Upper lobe of right lung (tissue), 1 donor: ENCODE results near the gene ZNF592. TPM values are rescaled to one million over a fixed set of nuclear protein-coding genes. Genes with fewer than 3 reads are reported as not detected.

Experiments
- ATAC-seq: fragments of 200-7000 bp; cut with Tn5 transposase; one replicate; pipeline ENCODE4 v1.9.1; 2020; ENCODE audit warnings: mild to moderate bottlenecking, moderate library complexity
- DNase-seq: peaks from one replicate; pipeline ENCODE4 v3.0.0-alpha.2; 2020
- H3K27ac ChIP-seq: fragments of 200-600 bp; one replicate; pipeline ENCODE4 v1.8.0; 2022
- H3K27me3 ChIP-seq: fragments of 200-600 bp; one replicate; pipeline ENCODE4 v1.8.0; 2022; ENCODE audit warnings: mild to moderate bottlenecking
- H3K36me3 ChIP-seq: fragments of 200-600 bp; one replicate; pipeline ENCODE4 v1.8.0; 2022
- H3K4me1 ChIP-seq: fragments of 200-600 bp; one replicate; pipeline ENCODE4 v1.8.0; 2022
- H3K4me3 ChIP-seq: fragments of 200-600 bp; one replicate; pipeline ENCODE4 v1.8.0; 2022; ENCODE audit warnings: mild to moderate bottlenecking
- H3K9me3 ChIP-seq: fragments of 200-600 bp; one replicate; pipeline ENCODE4 v1.8.0; 2022
- CTCF ChIP-seq: fragments of 200-600 bp; IDR thresholded peaks from one replicate; pipeline ENCODE4 v1.8.0; 2022; ENCODE audit warnings: antibody characterized with exemption
- intact Hi-C: fragments of 100-400 bp; cut with DNase I; formaldehyde crosslinking; loops from one replicate; pipeline ENCODE4 v1.11.0; 2022
- total RNA-seq: library from RNA; stranded (reverse); fragmentation: NEBNext Ultra II Directional; extraction: Animal tissue kit (Norgen Biotek cat#: 25700); gene quantifications from one replicate; pipeline ENCODE4 v1.2.1, GENCODE V29; 2021
- donor health status: DM: no; HTN: yes; CAD: no; lungs with severe emphysema.

ZNF592 gene
- total RNA-seq, 1 donor from 2014 or later: 33.3 TPM

GRCh38 chr15:84855765-84856164 is 107.4 kb downstream of the ZNF592 start:
- DNase-seq (no peak), ATAC-seq (no peak)
- intact Hi-C loops: no loop called here
- H3K27ac ChIP-seq: no peak overlapping the region
- TF ChIP-seq CTCF: no peak
- no peaks in the 10 kb centered on the region for H3K4me1 ChIP-seq
- no peaks in the 10 kb centered on the region for H3K36me3 ChIP-seq
- H3K4me3 ChIP-seq: no peak overlapping the region
- no peaks in the 10 kb centered on the region for H3K9me3 ChIP-seq
- H3K27me3 ChIP-seq: no peaks in the 10 kb centered on the region

Other genes with a start within 250 kb of the ZNF592 start
- gene ZSCAN2, start 147.6 kb upstream of the ZNF592 start, total RNA-seq: 5.8 TPM
- 29.4 TPM for gene WDR73, start 94.3 kb upstream of the ZNF592 start, total RNA-seq
- gene NMB, start 90.4 kb upstream of the ZNF592 start, total RNA-seq: 9.0 TPM
- gene SEC11A, start 32.5 kb upstream of the ZNF592 start, total RNA-seq: 168 TPM
- gene ALPK3, start 68.8 kb downstream of the ZNF592 start, total RNA-seq: 21.0 TPM
- not detected for gene SLC28A1, start 136.1 kb downstream of the ZNF592 start, total RNA-seq
- gene PDE8A, start 233.3 kb downstream of the ZNF592 start, total RNA-seq: 54.7 TPM